PC-9 (cell line): Measurements from ENCODE around the gene TRIO. TPM values are rescaled to one million over a fixed set of nuclear protein-coding genes. Genes with fewer than 3 reads are reported as not detected.

Source experiments
- BruUV-seq: library from RNA; stranded (reverse); fragments of 400-500 nt; replicated peaks from 2 replicates; lab custom pipeline; 2021; lab: Mats Ljungman, UMichigan
- CTCF ChIA-PET: fragments of 300-600 bp; sonication (Branson Sonifier 250); formaldehyde crosslinking; loops from one replicate; lab custom pipeline; 2022; ENCODE audit warnings: antibody characterized with exemption; lab: Charles Lee
- POLR2A ChIA-PET: fragments of 300-600 bp; sonication (Branson Sonifier 250); formaldehyde crosslinking; loops from one replicate; lab custom pipeline; 2022; ENCODE audit warnings: antibody characterized with exemption; ENCODE audit not compliant: unreplicated experiment; lab: Charles Lee
- DNase-seq, 2 experiments: peaks; one replicate each; pipeline versions ENCODE4 v3.0.0 to v3.0.0-alpha.2; 2015 to 2022; ENCODE audit warnings: mixed read lengths in 1 of 2
- H2AFZ ChIP-seq: fragments of 200-600 bp; sonication (generic); 2 replicates; pipeline ENCODE4 v1.8.1; 2017; ENCODE audit warnings: antibody characterized with exemption
- H3F3A ChIP-seq: fragments of 200-600 bp; sonication (generic); 2 replicates; pipeline ENCODE4 v1.8.1; 2017; ENCODE audit warnings: antibody characterized with exemption, mild to moderate bottlenecking, low read depth; ENCODE audit not compliant: insufficient read depth
- H3K27ac ChIP-seq: fragments of 200-600 bp; sonication (generic); 2 replicates; pipeline ENCODE4 v1.6.1; 2016; ENCODE audit warnings: mixed run types
- H3K27me3 ChIP-seq: fragments of 200-600 bp; sonication (generic); 2 replicates; pipeline ENCODE4 v1.6.1; 2016; ENCODE audit warnings: low read depth, mixed run types; ENCODE audit not compliant: insufficient read depth
- H3K36me3 ChIP-seq: fragments of 200-600 bp; sonication (generic); 2 replicates; pipeline ENCODE4 v1.6.1; 2016; ENCODE audit warnings: low read depth, mixed run types
- H3K4me1 ChIP-seq: fragments of 200-600 bp; sonication (generic); replicated peaks from 2 replicates; pipeline ENCODE4 v1.6.1; 2016; ENCODE audit warnings: mixed run types; ENCODE audit not compliant: insufficient read depth
- H3K4me2 ChIP-seq: fragments of 200-600 bp; sonication (generic); 2 replicates; pipeline ENCODE4 v1.6.1; 2017; ENCODE audit warnings: mixed run types
- H3K4me3 ChIP-seq: fragments of 200-600 bp; sonication (generic); 2 replicates; pipeline ENCODE4 v1.6.1; 2016; ENCODE audit warnings: mixed run types
- H3K79me2 ChIP-seq: fragments of 200-600 bp; sonication (generic); 2 replicates; pipeline ENCODE4 v1.6.1; 2017; ENCODE audit warnings: low read depth, mixed run types
- H3K9me2 ChIP-seq: fragments of 200-600 bp; sonication (generic); 2 replicates; pipeline ENCODE4 v1.8.1; 2017; ENCODE audit warnings: mild to moderate bottlenecking; ENCODE audit not compliant: insufficient read depth
- H3K9me3 ChIP-seq: fragments of 200-600 bp; sonication (generic); 2 replicates; pipeline ENCODE4 v1.8.1; 2016; ENCODE audit warnings: low read depth; ENCODE audit not compliant: insufficient read depth
- H4K20me1 ChIP-seq: fragments of 200-600 bp; sonication (generic); 2 replicates; pipeline ENCODE4 v1.8.1; 2017; ENCODE audit not compliant: insufficient read depth
- CTCF ChIP-seq: fragments of 200-600 bp; sonication (generic); conservative IDR thresholded peaks from 2 replicates; pipeline ENCODE4 v1.6.1; 2017; ENCODE audit warnings: mixed run types, antibody characterized with exemption, mild to moderate bottlenecking, moderate library complexity
- EZH2 ChIP-seq: fragments of 200-600 bp; sonication (generic); IDR thresholded peaks from 2 replicates; pipeline ENCODE4 v1.8.0; 2017; ENCODE audit warnings: antibody characterized with exemption, low read depth
- intact Hi-C: fragments of 100-400 bp; cut with micrococcal nuclease; formaldehyde crosslinking; loops from one replicate; pipeline ENCODE4 v1.10.0; 2022; ENCODE audit not compliant: unreplicated experiment
- total RNA-seq: library from RNA; stranded (reverse); gene quantifications from 2 replicates; pipeline ENCODE4 v1.2.3, GENCODE V29; 2021

TRIO gene
- total RNA-seq, 1 experiment from 2014 or later: 596 TPM

GRCh38 chr5:14366763-14367162 is 223.6 kb downstream of the TRIO start:
- Histone ChIP-seq H3F3A (peaks cover 17% of the 10 kb centered on the region), H3K4me3 (no peak overlapping the region), H4K20me1 (peaks cover 15% of the 10 kb centered on the region), H3K9me2 (no peaks in the 10 kb centered on the region), H3K79me2 (no peaks in the 10 kb centered on the region), H3K4me2 (no peak overlapping the region; the same call in 1 of the 2 replicates), H3K27ac (no peak overlapping the region), H2AFZ (no peak overlapping the region), H3K4me1 (peaks cover 19% of the 10 kb centered on the region), H3K9me3 (no peaks in the 10 kb centered on the region), H3K36me3 (peaks cover 55% of the 10 kb centered on the region), H3K27me3 (no peaks in the 10 kb centered on the region)
- TF ChIP-seq EZH2: no peak
- TF ChIP-seq CTCF: no peak
- ChIA-PET POLR2A (interaction anchor here (0.7 kb wide), 1 partner anchor 258 kb away, joined by 3 read pairs; no protein-coding TSS in a partner anchor), CTCF (interaction anchor here (1.0 kb wide), 1 partner anchor 282 kb away, joined by 6 read pairs; no protein-coding TSS in a partner anchor)
- DNase-seq: no peak
- intact Hi-C loops: no loop called here
- BruUV-seq: no TSS peak

GRCh38 chr5:14367364-14367763 is 224.2 kb downstream of the TRIO start:
- TF ChIP-seq CTCF: no peak
- TF ChIP-seq EZH2: no peak
- intact Hi-C loops: no loop called here
- no peaks in the 10 kb centered on the region for H3K79me2 ChIP-seq
- H3K9me2 ChIP-seq: no peaks in the 10 kb centered on the region
- CTCF ChIA-PET: interaction anchor here (0.6 kb wide), 1 partner anchor 330 kb away, joined by 3 read pairs; no protein-coding TSS in a partner anchor
- no peak overlapping the region for H3K4me2 ChIP-seq
- H4K20me1 ChIP-seq: peaks cover 14% of the 10 kb centered on the region
- no peak overlapping the region for H2AFZ ChIP-seq
- peaks cover 57% of the 10 kb centered on the region for H3K36me3 ChIP-seq
- no peak overlapping the region for H3K27ac ChIP-seq
- no peaks in the 10 kb centered on the region for H3K27me3 ChIP-seq
- H3K4me3 ChIP-seq: no peak overlapping the region
- peaks cover 17% of the 10 kb centered on the region for H3F3A ChIP-seq
- DNase-seq: no peak
- no TSS peak for BruUV-seq
- no peaks in the 10 kb centered on the region for H3K9me3 ChIP-seq
- peaks cover 19% of the 10 kb centered on the region for H3K4me1 ChIP-seq
- POLR2A ChIA-PET: interaction anchor here (0.6 kb wide), 1 partner anchor 39 kb away, joined by 4 read pairs; no protein-coding TSS in a partner anchor

- Histone ChIP-seq H3K4me1 (peaks cover 18% of the 10 kb centered on the region), H3K27ac (no peak overlapping the region), H3K79me2 (no peaks in the 10 kb centered on the region), H3K4me3 (no peak overlapping the region), H3K9me3 (no peaks in the 10 kb centered on the region), H4K20me1 (peaks cover 12% of the 10 kb centered on the region), H2AFZ (no peak overlapping the region), H3F3A (peaks cover 13% of the 10 kb centered on the region), H3K36me3 (peaks cover 56% of the 10 kb centered on the region), H3K9me2 (no peaks in the 10 kb centered on the region), H3K27me3 (no peaks in the 10 kb centered on the region), H3K4me2 (no peak overlapping the region)
- TF ChIP-seq EZH2 (no peak), CTCF (no peak)
- ChIA-PET CTCF (no interaction called here), POLR2A (no interaction called here)
- DNase-seq: no peak
- BruUV-seq: no TSS peak
- intact Hi-C loops: no loop called here
Observed at GRCh38 chr5:14369780-14370179, 226.6 kb downstream of the TRIO start.
